Measurements from ENCODE around the gene CXADR. TPM values are rescaled to one million over a fixed set of nuclear protein-coding genes. Genes with fewer than 3 reads are reported as not detected.
A peak's percentile ranks its signal among the peaks of the same experiment; 100 is the strongest.
"Not testable (repeated sequence)": the region's sequence is repeated elsewhere in the genome, so short reads cannot be mapped to it uniquely, and the experiment has no call there.

CXADR gene
- total RNA-seq, 1 donor from 2014 or later, result 34.8 TPM

- H3K36me3 Mint-ChIP-seq (ENCODE audit: low read depth), result no peaks in the 10 kb centered on the region
- H3K27ac Mint-ChIP-seq (ENCODE audit: unreplicated experiment), result no peak overlapping the region
- no peak overlapping the region for H3K4me3 Mint-ChIP-seq
- H3K27me3 Mint-ChIP-seq (ENCODE audit: low read depth), result peaks cover 29% of the 10 kb centered on the region
- H3K4me1 Mint-ChIP-seq, result no peaks in the 10 kb centered on the region
- TF ChIP-seq CTCF (conservative IDR thresholded peaks at IDR 0.05), result no peak
- DNase-seq (ENCODE audit: low read depth, low spot score), result no peak
- H3K9me3 Mint-ChIP-seq, result peaks cover 6% of the 10 kb centered on the region
Measured at GRCh38 chr21:17507591-17507990, 5.3 kb upstream of the CXADR start.

GRCh38 chr21:17513214-17514123 is 626 bp downstream of the CXADR start:
- Mint-ChIP-seq H3K27me3 (ENCODE audit: low read depth) (peaks cover 50% of the 10 kb centered on the region), H3K27ac (ENCODE audit: unreplicated experiment) (peak overlapping the region; percentile 98), H3K9me3 (no peaks in the 10 kb centered on the region), H3K4me1 (peaks cover 18% of the 10 kb centered on the region), H3K36me3 (ENCODE audit: low read depth) (no peaks in the 10 kb centered on the region), H3K4me3 (peak overlapping the region; percentile 89)
- peak; percentile 27 for DNase-seq (ENCODE audit: low read depth, low spot score)
- TF ChIP-seq CTCF (conservative IDR thresholded peaks at IDR 0.05), result peak; percentile 40

- Mint-ChIP-seq H3K36me3 (ENCODE audit: low read depth) (no peaks in the 10 kb centered on the region), H3K9me3 (no peaks in the 10 kb centered on the region), H3K27ac (ENCODE audit: unreplicated experiment) (peak overlapping the region; percentile 98), H3K4me3 (peak overlapping the region; percentile 89), H3K4me1 (peaks cover 18% of the 10 kb centered on the region), H3K27me3 (ENCODE audit: low read depth) (peaks cover 49% of the 10 kb centered on the region)
- no peak for TF ChIP-seq CTCF (conservative IDR thresholded peaks at IDR 0.05)
- DNase-seq (ENCODE audit: low read depth, low spot score), result no peak
Measured at GRCh38 chr21:17514124-17514845, 1.4 kb downstream of the CXADR start.

GRCh38 chr21:17517008-17517407 is 4.2 kb downstream of the CXADR start:
- not testable (repeated sequence) for H3K27ac Mint-ChIP-seq (ENCODE audit: unreplicated experiment); H3K9me3 Mint-ChIP-seq; DNase-seq (ENCODE audit: low read depth, low spot score); H3K4me3 Mint-ChIP-seq; H3K36me3 Mint-ChIP-seq (ENCODE audit: low read depth)
- peaks cover 25% of the 10 kb centered on the region for H3K27me3 Mint-ChIP-seq (ENCODE audit: low read depth)
- H3K4me1 Mint-ChIP-seq, result peaks cover 18% of the 10 kb centered on the region

GRCh38 chr21:17519208-17519738 is 6.4 kb downstream of the CXADR start:
- TF ChIP-seq CTCF (conservative IDR thresholded peaks at IDR 0.05), result no peak
- Mint-ChIP-seq H3K27me3 (ENCODE audit: low read depth) (peaks cover 11% of the 10 kb centered on the region), H3K27ac (ENCODE audit: unreplicated experiment) (no peak overlapping the region), H3K4me3 (no peak overlapping the region), H3K9me3 (no peaks in the 10 kb centered on the region), H3K36me3 (ENCODE audit: low read depth) (no peaks in the 10 kb centered on the region), H3K4me1 (peaks cover 17% of the 10 kb centered on the region)
- no peak for DNase-seq (ENCODE audit: low read depth, low spot score)
